ENCODE results near the gene PLCL1. TPM values are rescaled to one million over a fixed set of nuclear protein-coding genes. Genes with fewer than 3 reads are reported as not detected.

Gene PLCL1
- total RNA-seq, 4 donors from 2014 or later, result 6.6 to 10.0 (median 7.9) TPM

DNA sequence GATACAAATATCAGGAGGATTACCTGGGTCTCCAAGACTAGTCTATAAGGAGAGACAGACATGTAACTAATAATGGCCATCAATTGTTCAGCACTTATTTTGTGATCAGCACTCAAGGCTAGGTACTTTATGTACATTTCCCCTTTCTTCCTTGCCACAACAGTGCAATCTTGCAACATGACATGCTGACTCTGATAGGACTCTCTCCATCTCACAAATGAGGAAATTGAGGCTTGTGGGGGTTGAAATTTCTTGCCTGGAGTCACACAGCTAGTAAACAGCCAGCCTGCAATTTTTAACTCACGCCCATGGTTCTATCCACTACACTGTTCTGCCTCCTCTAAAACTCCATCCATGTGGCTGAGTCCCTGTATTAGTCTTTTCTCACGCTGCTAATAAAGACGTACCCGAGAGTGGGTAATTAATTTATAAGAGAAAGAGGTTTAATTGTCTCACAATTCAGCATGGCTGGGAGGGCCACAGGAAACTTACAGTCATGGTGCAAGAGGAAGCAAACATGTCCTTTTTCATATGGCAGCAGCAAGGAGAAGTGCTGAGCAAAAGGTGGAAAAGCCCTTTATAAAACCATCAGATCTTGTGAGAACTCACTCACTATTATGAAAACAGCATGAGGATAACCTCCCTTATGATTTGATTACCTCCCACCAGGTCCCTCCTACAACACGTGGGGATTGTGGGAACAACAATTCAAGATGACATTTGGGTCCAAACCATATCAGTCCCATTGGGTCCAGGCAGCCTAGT is 302.4 kb downstream of the PLCL1 start:
- Histone ChIP-seq H3K27me3 (no peaks in the 10 kb centered on the region), H3K9me3 (no peaks in the 10 kb centered on the region), H3K27ac (no peak overlapping the region), H3K36me3 (peaks cover 0 to 7% (median 0%) of the 10 kb centered on the region in 3 donors), H3K4me3 (no peak overlapping the region), H3K4me1 (no peaks in the 10 kb centered on the region)
- WGBS, 2 donors, result 86 to 92% methylated on average over 5 of the region's 5 CpGs
- TF ChIP-seq, protein P1, sequence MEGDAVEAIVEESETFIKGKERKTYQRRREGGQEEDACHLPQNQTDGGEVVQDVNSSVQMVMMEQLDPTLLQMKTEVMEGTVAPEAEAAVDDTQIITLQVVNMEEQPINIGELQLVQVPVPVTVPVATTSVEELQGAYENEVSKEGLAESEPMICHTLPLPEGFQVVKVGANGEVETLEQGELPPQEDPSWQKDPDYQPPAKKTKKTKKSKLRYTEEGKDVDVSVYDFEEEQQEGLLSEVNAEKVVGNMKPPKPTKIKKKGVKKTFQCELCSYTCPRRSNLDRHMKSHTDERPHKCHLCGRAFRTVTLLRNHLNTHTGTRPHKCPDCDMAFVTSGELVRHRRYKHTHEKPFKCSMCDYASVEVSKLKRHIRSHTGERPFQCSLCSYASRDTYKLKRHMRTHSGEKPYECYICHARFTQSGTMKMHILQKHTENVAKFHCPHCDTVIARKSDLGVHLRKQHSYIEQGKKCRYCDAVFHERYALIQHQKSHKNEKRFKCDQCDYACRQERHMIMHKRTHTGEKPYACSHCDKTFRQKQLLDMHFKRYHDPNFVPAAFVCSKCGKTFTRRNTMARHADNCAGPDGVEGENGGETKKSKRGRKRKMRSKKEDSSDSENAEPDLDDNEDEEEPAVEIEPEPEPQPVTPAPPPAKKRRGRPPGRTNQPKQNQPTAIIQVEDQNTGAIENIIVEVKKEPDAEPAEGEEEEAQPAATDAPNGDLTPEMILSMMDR (IDR thresholded peaks at IDR 0.05), result no peak
- TF ChIP-seq POLR2A (IDR thresholded peaks at IDR 0.05) (no peak), EP300 (IDR thresholded peaks at IDR 0.05) (no peak)
- no peak for DNase-seq (ENCODE audit: low spot score in 2 of 2)

- no peaks in the 10 kb centered on the region for H3K36me3 ChIP-seq
- H3K4me3 ChIP-seq, result no peak overlapping the region
- TF ChIP-seq, protein P1 (IDR thresholded peaks at IDR 0.05), result no peak
- no peak for TF ChIP-seq POLR2A (IDR thresholded peaks at IDR 0.05)
- no peak for TF ChIP-seq EP300 (IDR thresholded peaks at IDR 0.05)
- H3K9me3 ChIP-seq, result no peaks in the 10 kb centered on the region
- H3K27ac ChIP-seq, result no peak overlapping the region
- H3K27me3 ChIP-seq, result no peaks in the 10 kb centered on the region
- no peak for DNase-seq (ENCODE audit: low spot score in 2 of 2)
- peaks cover 0 to 7% (median 0%) of the 10 kb centered on the region in 4 donors for H3K4me1 ChIP-seq
- 59 to 65% methylated on average over 2 of the region's 2 CpGs for WGBS, 2 donors
Observed at GRCh38 chr2:198113316-198113715, 308.9 kb downstream of the PLCL1 start.

- no peak for DNase-seq (ENCODE audit: low spot score in 2 of 2)
- TF ChIP-seq EP300 (IDR thresholded peaks at IDR 0.05), result no peak
- TF ChIP-seq, protein P1 (IDR thresholded peaks at IDR 0.05), result no peak
- TF ChIP-seq POLR2A (IDR thresholded peaks at IDR 0.05), result no peak
- no peak overlapping the region for H3K4me3 ChIP-seq
- no peak overlapping the region for H3K27ac ChIP-seq
- peaks cover 0 to 7% (median 0%) of the 10 kb centered on the region in 4 donors for H3K4me1 ChIP-seq
- no peaks in the 10 kb centered on the region for H3K9me3 ChIP-seq
- WGBS, 2 donors, result 91 to 92% methylated on average over 1 of the region's 1 CpG
- no peaks in the 10 kb centered on the region for H3K27me3 ChIP-seq
- no peaks in the 10 kb centered on the region for H3K36me3 ChIP-seq
Observed at GRCh38 chr2:198114064-198114463, 309.7 kb downstream of the PLCL1 start.

DNA sequence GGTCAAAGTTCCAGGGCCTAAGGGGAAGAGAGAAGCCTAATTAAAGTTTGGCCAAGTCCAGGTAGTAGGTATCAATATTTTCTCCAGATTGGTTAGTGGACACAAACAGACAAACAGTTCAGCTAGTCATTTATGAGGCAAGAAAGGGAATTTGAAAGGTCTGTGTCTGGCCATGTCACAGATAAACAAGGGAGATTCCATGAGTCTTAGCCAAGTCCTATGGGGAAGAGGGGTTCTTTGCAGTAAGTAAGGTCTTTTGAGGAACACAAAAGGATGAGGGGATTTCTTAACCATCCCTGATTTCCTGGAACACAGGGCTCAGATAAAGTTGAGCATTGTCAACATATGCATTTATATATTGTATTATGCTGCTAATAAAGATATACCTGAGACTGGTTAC is 310.8 kb downstream of the PLCL1 start:
- Histone ChIP-seq H3K27me3 (no peaks in the 10 kb centered on the region), H3K27ac (no peak overlapping the region), H3K4me3 (no peak overlapping the region), H3K9me3 (no peaks in the 10 kb centered on the region), H3K36me3 (no peaks in the 10 kb centered on the region), H3K4me1 (peaks cover 0 to 7% (median 0%) of the 10 kb centered on the region in 4 donors)
- DNase-seq (ENCODE audit: low spot score in 2 of 2), result no peak
- TF ChIP-seq, protein P1 (IDR thresholded peaks at IDR 0.05), result no peak
- TF ChIP-seq POLR2A (IDR thresholded peaks at IDR 0.05), result no peak
- TF ChIP-seq EP300 (IDR thresholded peaks at IDR 0.05), result no peak

- no peaks in the 10 kb centered on the region for H3K9me3 ChIP-seq
- WGBS, 2 donors, result 37 to 42% methylated on average over 1 of the region's 1 CpG
- no peak for DNase-seq (ENCODE audit: low spot score in 2 of 2)
- H3K27ac ChIP-seq, result no peak overlapping the region
- no peak overlapping the region for H3K4me3 ChIP-seq
- no peaks in the 10 kb centered on the region for H3K27me3 ChIP-seq
- H3K4me1 ChIP-seq, result peaks cover 0 to 7% (median 0%) of the 10 kb centered on the region in 4 donors
- no peaks in the 10 kb centered on the region for H3K36me3 ChIP-seq
- TF ChIP-seq EP300 (IDR thresholded peaks at IDR 0.05), result no peak
- no peak for TF ChIP-seq POLR2A (IDR thresholded peaks at IDR 0.05)
- TF ChIP-seq, protein P1 (IDR thresholded peaks at IDR 0.05), result no peak
Observed at GRCh38 chr2:198116756-198117155, 312.4 kb downstream of the PLCL1 start.
